LNCAP (cell line): ENCODE data around the gene ILKAP.

ENCODE experiments used
- CTCF ChIP-seq: fragments of 450-650 bp; IDR thresholded peaks from 2 replicates; pipeline ENCODE4 v1.5.1; 2017; ENCODE audit warnings: mild to moderate bottlenecking

Gene ILKAP

GRCh38 chr2:238142382-238143205 is 60.9 kb downstream of the ILKAP start:
- TF ChIP-seq CTCF: no peak

- TF ChIP-seq CTCF: no peak
These were observed 61.8 kb downstream of the ILKAP start for GRCh38 chr2:238141541-238142318.

GRCh38 chr2:238140721-238141540 is 62.6 kb downstream of the ILKAP start:
- no peak for TF ChIP-seq CTCF

DNA sequence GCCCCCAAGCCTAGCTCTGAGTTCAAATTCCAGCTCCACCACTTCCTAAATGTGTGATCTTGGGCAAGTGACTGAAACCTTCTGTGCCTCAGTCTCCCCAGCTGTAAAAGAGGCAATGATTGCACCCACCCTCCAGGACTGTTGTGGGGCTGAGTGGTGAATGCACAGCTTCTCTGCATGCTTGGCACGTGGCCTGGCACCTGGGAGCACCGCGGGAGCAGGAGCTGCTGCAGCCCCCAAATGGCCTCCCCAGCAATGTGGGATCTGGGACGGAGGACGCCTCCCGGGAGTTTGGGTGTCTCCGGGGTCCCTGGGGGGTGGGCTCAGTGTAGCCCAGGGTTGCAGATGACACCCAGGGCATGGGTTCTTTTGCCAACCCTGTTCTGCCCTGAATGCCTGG is 63.5 kb downstream of the ILKAP start:
- TF ChIP-seq CTCF: no peak

GRCh38 chr2:238139196-238140039 is 64.1 kb downstream of the ILKAP start:
- peak; percentile 61 for TF ChIP-seq CTCF

DNA sequence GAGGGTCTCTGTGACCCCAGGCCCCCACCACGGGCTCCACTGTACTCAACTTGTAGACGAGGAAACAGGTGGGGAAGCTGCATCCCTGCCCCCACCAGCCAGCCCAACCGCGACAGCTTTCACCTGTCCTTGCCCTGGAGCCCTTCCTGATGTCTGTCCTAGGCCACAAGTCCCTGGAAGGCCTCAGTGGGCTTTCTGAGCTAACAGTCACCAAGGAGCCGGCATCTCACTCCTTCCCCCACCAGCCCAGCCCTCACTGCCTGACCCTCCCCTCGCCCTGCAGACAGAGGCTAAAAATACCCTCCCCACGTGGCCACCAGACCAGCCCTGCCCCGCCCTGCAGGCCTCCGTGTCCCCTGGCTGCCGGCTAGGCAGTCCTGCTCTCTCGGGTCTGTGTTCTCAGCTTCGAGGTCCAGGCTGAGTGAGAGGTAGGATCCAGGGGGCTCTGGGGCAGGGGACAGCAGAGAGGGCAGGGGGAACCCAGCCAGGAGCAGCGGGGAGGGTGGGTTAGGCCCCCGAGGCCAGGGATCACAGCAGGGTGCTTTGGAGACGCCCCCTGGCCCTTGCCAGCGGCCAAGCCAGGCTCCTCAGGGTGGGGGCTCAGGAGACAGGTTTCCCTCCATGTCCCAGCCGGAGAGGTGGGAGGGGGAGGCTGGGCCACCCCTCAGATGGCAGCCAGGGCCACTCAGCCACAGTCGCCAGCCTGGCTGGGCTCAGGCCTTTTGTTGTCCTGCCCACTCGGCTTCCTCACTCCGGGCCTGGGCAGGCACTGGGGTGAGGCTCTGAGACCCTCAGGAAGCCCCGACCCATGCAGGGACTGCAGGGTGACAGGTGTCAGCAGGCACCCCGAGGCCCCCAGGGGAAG is 64.9 kb downstream of the ILKAP start, which contains the start of gene KLHL30:
TSS of gene KLHL30 (plus strand) at position 338 of the 865 bp plus-strand sequence. CDS start 2,087 bp downstream, outside the sequence.
- TF ChIP-seq CTCF: no peak
